Measurements from ENCODE around the gene ARHGAP33. TPM values are rescaled to one million over a fixed set of nuclear protein-coding genes. Genes with fewer than 3 reads are reported as not detected.
A peak's percentile ranks its signal among the peaks of the same experiment; 100 is the strongest.

Gene ARHGAP33
- 37.7 TPM for polyA plus RNA-seq (2012; ENCODE audit: insufficient read depth, insufficient read length)

DNA sequence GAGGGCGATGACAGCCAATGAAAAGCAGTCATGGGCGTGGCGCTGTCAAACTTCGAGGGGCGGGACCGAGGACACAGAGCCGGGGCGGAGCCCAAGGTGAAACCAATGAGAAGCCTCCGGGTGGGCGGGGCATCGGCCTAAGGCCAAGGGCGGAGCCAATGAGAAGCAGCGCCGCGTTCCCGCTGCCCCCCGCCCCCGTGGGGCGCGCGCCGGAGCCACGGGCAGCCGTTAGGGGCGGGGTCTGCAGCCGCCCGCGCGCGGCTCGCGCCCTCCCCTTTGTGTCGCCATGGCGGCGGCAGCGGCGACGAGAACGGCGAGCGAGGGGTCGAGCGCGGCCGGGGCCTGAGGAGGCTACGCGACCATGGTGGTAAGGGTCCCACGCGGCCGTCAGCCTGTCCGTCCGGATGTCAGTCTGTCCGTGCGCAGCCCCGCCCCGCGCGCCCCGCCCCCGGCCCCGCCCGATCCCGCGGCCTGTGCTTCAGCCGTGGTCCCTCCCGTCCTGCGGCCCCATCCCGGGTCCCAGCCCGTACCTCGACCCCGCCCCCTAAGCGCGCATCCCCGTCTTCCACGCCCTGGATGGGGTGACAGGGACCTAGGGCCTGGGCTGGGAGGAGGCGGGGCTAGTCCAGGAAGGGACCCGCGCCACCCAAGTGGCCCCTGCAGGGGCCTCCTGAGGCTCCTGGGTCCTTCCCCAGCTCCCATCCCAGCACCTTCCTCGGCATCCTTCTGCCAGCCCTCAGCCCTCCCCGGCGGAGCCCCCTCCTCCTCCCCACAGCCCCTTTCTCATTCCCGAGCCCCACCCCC is at the start of gene ARHGAP33:
Gene ARHGAP33 (plus strand): TSS at position 267 of the 804 bp plus-strand sequence. CDS start 95 bp downstream, at position 362.
- H3K4me3 ChIP-seq (ENCODE audit: low read length) = peak within 1 kb of the TSS; percentile 76
- DNase-seq (ENCODE audit: low read depth, low spot score) = peak; percentile 96

GRCh38 chr19:35727053-35727955 is 48.1 kb upstream of the ARHGAP33 start:
- no peak for DNase-seq (ENCODE audit: low read depth, low spot score)
- no peak overlapping the region for H3K4me3 ChIP-seq (ENCODE audit: low read length)

DNA sequence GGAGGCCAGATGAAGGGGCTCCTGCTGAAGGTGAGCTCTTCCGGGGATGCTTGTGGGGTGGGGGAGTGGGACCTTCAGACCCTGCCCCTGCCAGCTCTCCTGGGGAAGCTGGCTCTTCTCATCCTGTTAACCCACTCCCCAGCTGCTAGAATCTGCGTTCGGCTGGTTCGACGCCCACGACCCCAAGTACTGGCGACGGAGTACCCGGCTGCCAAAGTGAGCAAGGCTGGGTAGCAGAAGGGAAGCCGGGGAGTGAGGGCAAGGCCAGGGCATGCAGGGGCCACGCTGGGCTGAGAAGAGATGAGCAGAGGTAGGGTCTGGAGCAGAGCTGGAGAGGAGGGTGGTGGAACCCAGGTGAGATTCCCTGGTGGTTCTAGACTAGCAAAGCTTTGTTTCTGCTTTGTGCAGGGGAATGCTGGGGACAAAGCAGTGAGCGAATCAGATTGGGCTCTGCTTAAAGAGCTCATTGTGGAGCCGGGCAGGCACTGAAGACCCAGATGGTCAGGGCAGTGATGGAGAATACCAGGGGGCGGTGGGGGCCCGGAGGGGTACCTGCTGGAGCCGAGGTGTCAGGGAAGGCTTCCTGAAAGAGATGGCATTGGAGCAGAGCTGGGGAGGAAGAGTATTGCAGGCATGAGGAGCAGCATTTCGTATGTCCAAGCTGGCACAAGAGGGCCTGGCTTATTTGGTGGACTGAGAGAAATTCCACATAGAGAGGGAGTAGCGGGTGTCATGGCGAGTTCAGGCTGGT is 47.2 kb upstream of the ARHGAP33 start:
- no peak overlapping the region for H3K4me3 ChIP-seq (ENCODE audit: low read length)
- DNase-seq (ENCODE audit: low read depth, low spot score) = no peak

- no peak overlapping the region for H3K4me3 ChIP-seq (ENCODE audit: low read length)
- no peak for DNase-seq (ENCODE audit: low read depth, low spot score)
These were observed 46.3 kb upstream of the ARHGAP33 start for GRCh38 chr19:35729021-35729420.

GRCh38 chr19:35729763-35730162 is 45.6 kb upstream of the ARHGAP33 start:
- no peak overlapping the region for H3K4me3 ChIP-seq (ENCODE audit: low read length)
- DNase-seq (ENCODE audit: low read depth, low spot score) = no peak

DNA sequence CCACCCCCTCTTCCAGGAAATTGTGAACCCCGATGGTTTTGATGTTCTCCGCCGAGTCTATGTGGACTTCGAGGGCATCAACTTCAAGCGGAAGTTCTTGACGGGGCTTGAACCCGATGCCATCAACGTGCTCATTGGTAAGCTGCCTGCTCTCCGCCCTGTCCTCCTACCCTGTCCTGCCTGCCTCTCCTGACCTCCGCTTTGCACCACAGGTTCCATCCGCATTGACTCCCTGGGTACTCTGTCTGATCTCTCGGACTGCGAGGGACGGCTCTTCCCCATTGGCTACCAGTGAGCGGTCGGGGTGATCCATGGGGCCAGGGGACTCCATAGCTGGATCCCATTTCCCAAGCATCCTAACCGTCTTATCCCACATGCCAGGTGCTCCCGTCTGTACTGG is 45.0 kb upstream of the ARHGAP33 start:
- H3K4me3 ChIP-seq (ENCODE audit: low read length) = no peak overlapping the region
- DNase-seq (ENCODE audit: low read depth, low spot score) = no peak

DNA sequence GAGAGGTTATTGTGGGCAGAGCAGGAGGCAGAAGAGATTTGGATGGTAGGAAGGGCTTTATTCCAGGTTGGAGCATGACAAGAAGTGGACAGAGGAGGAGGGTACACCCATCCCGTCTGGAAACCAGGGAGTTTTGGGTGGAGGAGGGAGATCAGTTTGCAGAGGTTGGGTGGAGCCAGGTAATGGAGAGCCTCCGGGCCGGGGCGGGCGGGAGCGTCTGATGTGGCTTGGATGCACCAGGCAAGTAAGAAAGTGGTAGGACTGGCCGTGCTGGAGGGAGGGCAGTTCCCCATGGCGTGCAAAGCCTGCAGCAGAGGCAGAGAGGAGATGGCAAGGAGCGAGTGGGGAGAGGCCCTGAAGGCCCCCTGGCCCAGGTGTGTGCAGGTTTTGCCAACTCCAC is 44.0 kb upstream of the ARHGAP33 start:
- no peak for DNase-seq (ENCODE audit: low read depth, low spot score)
- H3K4me3 ChIP-seq (ENCODE audit: low read length) = no peak overlapping the region

- no peak overlapping the region for H3K4me3 ChIP-seq (ENCODE audit: low read length)
- no peak for DNase-seq (ENCODE audit: low read depth, low spot score)
These were observed 43.5 kb upstream of the ARHGAP33 start for GRCh38 chr19:35731779-35732405.

DNA sequence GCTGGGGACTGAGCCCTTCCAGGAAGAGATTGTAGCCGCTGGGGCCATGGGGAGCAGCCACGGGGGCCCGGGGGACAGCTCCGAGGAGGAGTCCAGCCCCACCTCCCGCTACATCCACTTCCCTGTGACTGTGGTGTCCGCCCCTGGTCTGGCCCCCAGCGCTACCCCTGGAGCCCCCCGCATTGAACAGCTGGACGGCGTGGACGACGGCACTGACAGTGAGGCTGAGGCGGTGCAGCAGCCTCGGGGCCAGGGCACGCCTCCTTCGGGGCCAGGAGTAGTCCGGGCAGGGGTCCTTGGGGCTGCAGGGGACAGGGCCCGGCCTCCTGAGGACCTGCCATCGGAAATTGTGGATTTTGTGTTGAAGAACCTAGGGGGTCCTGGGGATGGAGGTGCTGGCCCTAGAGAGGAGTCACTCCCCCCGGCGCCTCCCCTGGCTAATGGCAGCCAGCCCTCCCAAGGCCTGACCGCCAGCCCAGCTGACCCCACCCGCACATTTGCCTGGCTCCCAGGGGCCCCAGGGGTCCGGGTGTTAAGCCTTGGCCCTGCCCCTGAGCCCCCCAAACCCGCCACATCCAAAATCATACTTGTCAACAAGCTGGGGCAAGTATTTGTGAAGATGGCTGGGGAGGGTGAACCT is 42.7 kb upstream of the ARHGAP33 start:
- no peak overlapping the region for H3K4me3 ChIP-seq (ENCODE audit: low read length)
- DNase-seq (ENCODE audit: low read depth, low spot score) = no peak

DNA sequence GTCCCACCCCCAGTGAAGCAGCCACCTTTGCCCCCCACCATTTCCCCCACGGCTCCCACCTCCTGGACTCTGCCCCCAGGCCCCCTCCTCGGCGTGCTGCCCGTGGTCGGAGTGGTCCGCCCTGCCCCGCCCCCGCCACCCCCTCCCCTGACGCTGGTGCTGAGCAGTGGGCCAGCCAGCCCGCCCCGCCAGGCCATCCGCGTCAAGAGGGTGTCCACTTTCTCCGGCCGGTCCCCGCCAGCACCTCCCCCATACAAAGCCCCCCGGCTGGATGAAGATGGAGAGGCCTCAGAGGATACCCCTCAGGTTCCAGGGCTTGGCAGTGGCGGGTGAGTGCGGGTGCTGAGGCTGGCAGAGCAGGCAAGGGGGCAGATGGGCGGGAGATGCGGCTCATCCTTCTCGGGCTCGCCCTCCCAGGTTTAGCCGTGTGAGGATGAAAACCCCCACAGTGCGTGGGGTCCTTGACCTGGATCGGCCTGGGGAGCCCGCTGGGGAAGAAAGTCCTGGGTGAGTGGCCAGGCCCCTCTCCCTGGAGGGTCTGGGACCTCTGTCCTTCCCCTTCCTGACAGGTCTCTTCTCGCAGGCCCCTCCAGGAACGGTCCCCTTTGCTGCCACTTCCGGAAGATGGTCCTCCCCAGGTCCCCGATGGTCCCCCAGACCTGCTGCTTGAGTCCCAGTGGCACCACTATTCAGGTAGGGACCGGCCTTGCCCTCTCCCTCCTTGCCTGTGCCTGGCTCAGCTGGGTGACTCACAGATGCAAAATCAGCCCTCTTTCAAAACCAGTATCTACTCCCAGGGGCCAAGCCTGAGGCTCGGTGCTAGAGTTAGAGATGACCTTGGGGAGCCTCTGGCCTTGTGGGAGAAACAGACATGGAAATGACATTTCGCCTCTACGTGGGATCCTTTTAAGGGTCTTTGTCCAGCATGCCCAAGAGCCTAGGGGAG is 41.9 kb upstream of the ARHGAP33 start:
- H3K4me3 ChIP-seq (ENCODE audit: low read length) = no peak overlapping the region
- DNase-seq (ENCODE audit: low read depth, low spot score) = no peak

DNA sequence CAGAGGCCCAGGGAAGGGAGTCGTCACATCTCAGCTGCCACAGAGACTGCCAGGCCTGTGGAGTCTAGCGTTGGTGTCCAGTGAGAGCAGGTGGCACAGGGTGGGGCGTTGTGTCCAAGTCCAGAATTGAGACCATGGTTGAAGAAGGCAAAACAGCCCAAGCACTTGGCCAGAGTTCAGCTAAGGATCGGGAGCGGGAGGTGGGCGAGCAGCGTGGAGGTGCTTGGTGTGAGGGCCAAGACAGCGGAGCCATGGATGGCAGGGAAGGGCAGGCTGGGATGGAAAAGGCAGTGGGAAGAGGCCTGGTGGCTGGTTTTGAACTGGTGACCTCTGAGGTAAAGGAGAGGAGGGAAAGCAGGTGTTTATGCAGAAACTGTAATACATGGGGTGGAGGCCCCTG is 41.1 kb upstream of the ARHGAP33 start:
- H3K4me3 ChIP-seq (ENCODE audit: low read length) = no peak overlapping the region
- DNase-seq (ENCODE audit: low read depth, low spot score) = no peak

- DNase-seq (ENCODE audit: low read depth, low spot score) = no peak
- H3K4me3 ChIP-seq (ENCODE audit: low read length) = no peak overlapping the region
These were observed 40.5 kb upstream of the ARHGAP33 start for GRCh38 chr19:35734889-35735288.

- no peak for DNase-seq (ENCODE audit: low read depth, low spot score)
- no peak overlapping the region for H3K4me3 ChIP-seq (ENCODE audit: low read length)
These were observed 38.2 kb upstream of the ARHGAP33 start for GRCh38 chr19:35736913-35737886.

- DNase-seq (ENCODE audit: low read depth, low spot score) = no peak
- H3K4me3 ChIP-seq (ENCODE audit: low read length) = no peak overlapping the region
These were observed 37.1 kb upstream of the ARHGAP33 start for GRCh38 chr19:35738021-35738886.

DNA sequence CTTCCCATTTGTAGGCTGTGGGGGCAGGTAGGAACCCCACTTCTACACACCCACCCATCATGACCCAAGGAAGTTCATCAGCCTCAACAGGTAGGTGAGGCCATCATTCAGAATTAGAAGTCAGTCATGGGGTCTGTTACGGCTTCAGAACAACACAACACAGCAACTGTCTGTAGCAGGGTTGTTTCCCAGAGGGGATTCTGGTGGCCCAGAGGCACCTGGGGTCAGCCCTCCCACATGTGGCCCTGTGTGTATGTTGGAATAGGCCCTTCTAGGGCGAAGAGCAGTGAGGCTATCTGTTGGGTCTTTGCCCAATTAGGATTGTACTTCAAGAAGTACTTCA is 36.5 kb upstream of the ARHGAP33 start:
- no peak for DNase-seq (ENCODE audit: low read depth, low spot score)
- H3K4me3 ChIP-seq (ENCODE audit: low read length) = no peak overlapping the region
